Astrocyte (in vitro differentiated cells and primary cell): ENCODE data around the gene PMP22. TPM values are rescaled to one million over a fixed set of nuclear protein-coding genes. Genes with fewer than 3 reads are reported as not detected.

Experiments
- DNase-seq: peaks from one replicate; pipeline ENCODE4 v3.0.0-alpha.2; 2010; ENCODE audit warnings: low read depth
- FAIRE-seq: peaks from 2 replicates; lab custom pipeline; 2011; peaks lifted over from hg19 to GRCh38; lab: Jason Lieb, UNC
- H2AFZ ChIP-seq: 2 replicates; pipeline ENCODE4 v1.6.0; 2012; ENCODE audit warnings: low read depth, low read length, inconsistent platforms
- H3K27ac ChIP-seq: 2 replicates; pipeline ENCODE4 v1.5.1; 2011; ENCODE audit warnings: low read depth, low read length, inconsistent platforms
- H3K27me3 ChIP-seq: 2 replicates; pipeline ENCODE4 v1.6.0; 2011; ENCODE audit warnings: low read length, inconsistent platforms; ENCODE audit not compliant: insufficient read depth
- H3K36me3 ChIP-seq: 2 replicates; pipeline ENCODE4 v1.5.1; 2011; ENCODE audit warnings: low read length, inconsistent platforms; ENCODE audit not compliant: insufficient read depth
- H3K4me1 ChIP-seq: 2 replicates; pipeline ENCODE4 v1.5.1; 2011; ENCODE audit warnings: low read length, inconsistent platforms; ENCODE audit not compliant: insufficient read depth
- H3K4me2 ChIP-seq: 2 replicates; pipeline ENCODE4 v1.6.0; 2012; ENCODE audit warnings: low read length, inconsistent platforms
- H3K4me3 ChIP-seq: 2 replicates; pipeline ENCODE4 v1.5.1; 2011; ENCODE audit warnings: low read depth, mild to moderate bottlenecking, low read length, inconsistent platforms; ENCODE audit not compliant: insufficient read depth
- H3K79me2 ChIP-seq: 2 replicates; pipeline ENCODE4 v1.6.0; 2012; ENCODE audit warnings: mild to moderate bottlenecking, low read length, inconsistent platforms; ENCODE audit not compliant: insufficient read depth
- H3K9ac ChIP-seq: 2 replicates; pipeline ENCODE4 v1.6.0; 2012; ENCODE audit warnings: mild to moderate bottlenecking, low read length, inconsistent platforms
- H3K9me3 ChIP-seq: 2 replicates; pipeline ENCODE4 v1.5.1; 2012; ENCODE audit warnings: low read depth, mild to moderate bottlenecking, low read length, inconsistent platforms; ENCODE audit not compliant: insufficient read depth
- H4K20me1 ChIP-seq: 2 replicates; pipeline ENCODE4 v1.6.0; 2012; ENCODE audit warnings: low read length, inconsistent platforms; ENCODE audit not compliant: insufficient read depth
- H3K27ac Mint-ChIP-seq: one replicate; pipeline ENCODE4 v1.8.0; 2021; ENCODE audit warnings: mild to moderate bottlenecking, mixed read lengths; ENCODE audit not compliant: unreplicated experiment
- H3K27me3 Mint-ChIP-seq: one replicate; pipeline ENCODE4 v1.8.0; 2021; ENCODE audit warnings: low read depth, mixed read lengths; ENCODE audit not compliant: unreplicated experiment
- H3K36me3 Mint-ChIP-seq: one replicate; pipeline ENCODE4 v1.8.0; 2021; ENCODE audit warnings: low read depth, mixed read lengths; ENCODE audit not compliant: unreplicated experiment
- H3K4me1 Mint-ChIP-seq: one replicate; pipeline ENCODE4 v1.8.0; 2021; ENCODE audit warnings: low read depth, mixed read lengths; ENCODE audit not compliant: unreplicated experiment
- H3K4me3 Mint-ChIP-seq: one replicate; pipeline ENCODE4 v1.8.0; 2021; ENCODE audit warnings: mild to moderate bottlenecking, moderate library complexity, mixed read lengths; ENCODE audit not compliant: unreplicated experiment
- H3K9me3 Mint-ChIP-seq: one replicate; pipeline ENCODE4 v1.8.0; 2021; ENCODE audit warnings: mild to moderate bottlenecking, mixed read lengths; ENCODE audit not compliant: unreplicated experiment
- CTCF ChIP-seq: IDR thresholded peaks from 2 replicates; pipeline ENCODE4 v1.5.1; 2011; ENCODE audit warnings: low read depth, mild to moderate bottlenecking, inconsistent platforms, low read length, moderate library complexity; ENCODE audit not compliant: insufficient read depth
- EZH2 ChIP-seq: IDR thresholded peaks from 2 replicates; pipeline ENCODE4 v1.6.1; 2012; ENCODE audit warnings: mild to moderate bottlenecking, low read length, inconsistent platforms; ENCODE audit not compliant: insufficient read depth
- total RNA-seq: library from RNA; stranded (reverse); gene quantifications from 2 replicates; pipeline ENCODE4 v1.2.1, GENCODE V29; 2021

PMP22 gene
- total RNA-seq, 1 donor from 2014 or later, result 41.7 TPM

- no peak overlapping the region for H3K4me2 ChIP-seq
- Mint-ChIP-seq H3K4me1 (peaks cover 19% of the 10 kb centered on the region), H3K27ac (no peak overlapping the region), H3K36me3 (peaks cover 36% of the 10 kb centered on the region), H3K27me3 (no peaks in the 10 kb centered on the region), H3K9me3 (peaks cover 4% of the 10 kb centered on the region), H3K4me3 (no peak overlapping the region)
- no peak overlapping the region for H3K27ac ChIP-seq
- no peak overlapping the region for H3K9ac ChIP-seq
- H3K4me1 ChIP-seq, result peaks cover 6% of the 10 kb centered on the region
- no peaks in the 10 kb centered on the region for H3K9me3 ChIP-seq
- no peak overlapping the region for H2AFZ ChIP-seq
- FAIRE-seq (no peak), DNase-seq (peak; percentile 37)
- H3K36me3 ChIP-seq, result peaks cover 16% of the 10 kb centered on the region
- H4K20me1 ChIP-seq, result peaks cover 29% of the 10 kb centered on the region
- no peaks in the 10 kb centered on the region for H3K27me3 ChIP-seq
- TF ChIP-seq CTCF (peak; percentile 28), EZH2 (no peak)
- H3K4me3 ChIP-seq, result no peak overlapping the region
- H3K79me2 ChIP-seq, result peaks cover 3% of the 10 kb centered on the region
Measured at GRCh38 chr17:15233022-15233805, 31.9 kb downstream of the PMP22 start.

- Mint-ChIP-seq H3K27ac (no peak overlapping the region), H3K4me3 (no peak overlapping the region), H3K4me1 (peaks cover 19% of the 10 kb centered on the region), H3K27me3 (no peaks in the 10 kb centered on the region), H3K9me3 (peaks cover 4% of the 10 kb centered on the region), H3K36me3 (peaks cover 36% of the 10 kb centered on the region)
- Histone ChIP-seq H3K79me2 (peaks cover 3% of the 10 kb centered on the region), H3K4me3 (no peak overlapping the region), H2AFZ (no peak overlapping the region), H3K4me1 (peaks cover 6% of the 10 kb centered on the region), H3K4me2 (no peak overlapping the region), H3K27ac (no peak overlapping the region), H3K9ac (no peak overlapping the region), H4K20me1 (peaks cover 29% of the 10 kb centered on the region), H3K27me3 (no peaks in the 10 kb centered on the region), H3K36me3 (peaks cover 12% of the 10 kb centered on the region), H3K9me3 (no peaks in the 10 kb centered on the region)
- FAIRE-seq, result no peak
- DNase-seq, result no peak
- TF ChIP-seq EZH2, result no peak
- TF ChIP-seq CTCF, result no peak
Measured at GRCh38 chr17:15232517-15232915, 32.6 kb downstream of the PMP22 start.

GRCh38 chr17:15231851-15232516, 33.1 kb downstream of the PMP22 start:
- no peak overlapping the region for H3K27ac Mint-ChIP-seq

More at GRCh38 chr17:15231851-15232516, 33.1 kb downstream of the PMP22 start:
- peaks cover 36% of the 10 kb centered on the region for H3K36me3 Mint-ChIP-seq
- Histone ChIP-seq H3K9ac (no peak overlapping the region), H3K4me3 (no peak overlapping the region), H3K4me2 (no peak overlapping the region), H2AFZ (no peak overlapping the region), H4K20me1 (peaks cover 29% of the 10 kb centered on the region), H3K27me3 (no peaks in the 10 kb centered on the region), H3K27ac (no peak overlapping the region), H3K9me3 (no peaks in the 10 kb centered on the region), H3K4me1 (peaks cover 6% of the 10 kb centered on the region), H3K79me2 (peaks cover 3% of the 10 kb centered on the region), H3K36me3 (peaks cover 12% of the 10 kb centered on the region)
- no peaks in the 10 kb centered on the region for H3K27me3 Mint-ChIP-seq
- FAIRE-seq (no peak), DNase-seq (no peak)
- TF ChIP-seq CTCF (no peak), EZH2 (no peak)
- no peak overlapping the region for H3K4me3 Mint-ChIP-seq
- peaks cover 4% of the 10 kb centered on the region for H3K9me3 Mint-ChIP-seq
- H3K4me1 Mint-ChIP-seq, result peaks cover 19% of the 10 kb centered on the region
